Ishikawa (cell line): ENCODE results near the gene BBIP1.

ENCODE experiments used
- RAD21 ChIP-seq: IDR thresholded peaks from 2 replicates; pipeline ENCODE4 v1.6.1; 2012; ENCODE audit warnings: low read depth
- ZBTB7A ChIP-seq: IDR thresholded peaks from 2 replicates; pipeline ENCODE4 v1.6.1; 2012; ENCODE audit warnings: low read depth

- TF ChIP-seq ZBTB7A (no peak), RAD21 (no peak)
Observed at GRCh38 chr10:110865809-110866482, 53.0 kb downstream of the BBIP1 start.
